ENCODE results near the gene BRF1.

The BRF1 gene

GRCh38 chr14:105207996-105208737, 92.6 kb downstream of the BRF1 start:
- no peak for DNase-seq

GRCh38 chr14:105207460-105207901, 93.3 kb downstream of the BRF1 start:
- no peak for DNase-seq

GRCh38 chr14:105206873-105207272, 93.9 kb downstream of the BRF1 start:
- no peak for DNase-seq

- no peak for DNase-seq
Observed at GRCh38 chr14:105205673-105206208, 95.1 kb downstream of the BRF1 start.

- DNase-seq: no peak
Observed at GRCh38 chr14:105204931-105205672, 95.7 kb downstream of the BRF1 start.

- DNase-seq: no peak
Observed at GRCh38 chr14:105204206-105204930, 96.4 kb downstream of the BRF1 start.

- no peak for DNase-seq
Observed at GRCh38 chr14:105203701-105204100, 97.1 kb downstream of the BRF1 start.

- peak; percentile 42 for DNase-seq
Observed at GRCh38 chr14:105203057-105203531, 97.7 kb downstream of the BRF1 start.

- no peak for DNase-seq
Observed at GRCh38 chr14:105201925-105202513, 98.8 kb downstream of the BRF1 start.

- DNase-seq: no peak
Observed at GRCh38 chr14:105201156-105201924, 99.5 kb downstream of the BRF1 start.

- no peak for DNase-seq
Observed at GRCh38 chr14:105200641-105201040, 100.2 kb downstream of the BRF1 start.

GRCh38 chr14:105200074-105200473, 100.7 kb downstream of the BRF1 start:
- DNase-seq: no peak

GRCh38 chr14:105199093-105199492, 101.7 kb downstream of the BRF1 start:
- no peak for DNase-seq

- no peak for DNase-seq
Observed at GRCh38 chr14:105198588-105198987, 102.2 kb downstream of the BRF1 start.

GRCh38 chr14:105197211-105197641, 103.6 kb downstream of the BRF1 start:
- no peak for DNase-seq

GRCh38 chr14:105196265-105196960, 104.4 kb downstream of the BRF1 start:
- DNase-seq: no peak

- no peak for DNase-seq
Observed at GRCh38 chr14:105195522-105196264, 105.1 kb downstream of the BRF1 start.

- no peak for DNase-seq
Observed at GRCh38 chr14:105195051-105195450, 105.8 kb downstream of the BRF1 start.

- DNase-seq: peak; percentile 42
Observed at GRCh38 chr14:105193916-105194782, 106.7 kb downstream of the BRF1 start.

Data from stimulated activated CD4-positive, alpha-beta T cell treated with anti-CD3 and anti-CD28 coated beads, Interleukin-1b, Interleukin-23, amount 100 ng/mL, for 48 hours (primary cell).